ENCODE results near the gene SLC7A1.
A peak's percentile ranks its signal among the peaks of the same experiment; 100 is the strongest.

SLC7A1 gene

GRCh38 chr13:29511106-29511796, 84.2 kb downstream of the SLC7A1 start:
- DNase-seq (ENCODE audit: low read depth in 3 of 3): no peak

- DNase-seq (ENCODE audit: low read depth in 3 of 3): no peak
Measured at GRCh38 chr13:29510651-29511084, 84.8 kb downstream of the SLC7A1 start.

DNA sequence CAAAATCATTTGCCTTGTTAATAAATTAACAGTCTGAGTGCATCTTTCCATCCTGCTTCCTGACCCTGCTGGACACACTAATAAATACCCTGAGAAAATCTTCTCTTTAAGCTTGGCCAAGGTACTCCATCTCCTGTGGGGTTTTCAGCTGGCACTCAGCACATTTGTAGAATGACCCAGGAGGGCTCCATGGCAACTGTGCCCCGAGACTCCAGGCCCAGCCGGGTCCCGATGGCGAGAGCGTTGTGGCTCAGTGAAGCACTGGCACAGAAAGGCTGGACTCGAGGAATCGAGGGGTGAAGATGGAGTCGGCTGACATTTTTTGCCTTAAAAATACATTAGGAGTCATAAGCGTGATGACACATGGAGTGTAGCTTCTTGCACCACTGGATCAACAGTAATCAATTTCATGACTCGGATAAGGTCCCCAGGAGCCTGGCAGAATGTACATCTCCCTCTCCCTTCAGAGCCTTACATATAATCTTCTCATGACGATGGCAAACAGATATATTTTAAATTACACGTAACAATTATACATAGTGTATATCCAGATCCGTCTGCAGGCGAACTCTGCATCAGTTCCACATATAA, 85.4 kb downstream of the SLC7A1 start:
- no peak for DNase-seq (ENCODE audit: low read depth in 3 of 3)

DNA sequence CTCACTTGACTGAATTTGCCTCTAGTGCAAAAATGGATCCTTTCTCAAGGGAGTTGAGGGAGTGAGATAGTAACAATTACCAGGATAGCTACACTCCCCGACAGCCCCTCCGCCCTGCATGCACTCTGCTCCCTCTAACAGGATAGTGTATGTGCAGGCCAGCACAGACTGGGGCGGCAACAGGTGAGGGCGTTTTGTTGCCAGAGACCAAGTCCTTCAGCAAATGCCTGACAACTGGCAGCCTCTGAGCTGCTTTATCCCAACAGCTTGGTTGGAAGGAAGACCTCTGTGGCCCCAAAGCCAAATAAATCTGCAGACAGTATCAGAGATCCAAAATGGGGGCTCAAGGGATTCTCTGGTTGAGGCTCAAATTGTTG, 86.6 kb downstream of the SLC7A1 start:
- DNase-seq (ENCODE audit: low read depth in 3 of 3): no peak

DNA sequence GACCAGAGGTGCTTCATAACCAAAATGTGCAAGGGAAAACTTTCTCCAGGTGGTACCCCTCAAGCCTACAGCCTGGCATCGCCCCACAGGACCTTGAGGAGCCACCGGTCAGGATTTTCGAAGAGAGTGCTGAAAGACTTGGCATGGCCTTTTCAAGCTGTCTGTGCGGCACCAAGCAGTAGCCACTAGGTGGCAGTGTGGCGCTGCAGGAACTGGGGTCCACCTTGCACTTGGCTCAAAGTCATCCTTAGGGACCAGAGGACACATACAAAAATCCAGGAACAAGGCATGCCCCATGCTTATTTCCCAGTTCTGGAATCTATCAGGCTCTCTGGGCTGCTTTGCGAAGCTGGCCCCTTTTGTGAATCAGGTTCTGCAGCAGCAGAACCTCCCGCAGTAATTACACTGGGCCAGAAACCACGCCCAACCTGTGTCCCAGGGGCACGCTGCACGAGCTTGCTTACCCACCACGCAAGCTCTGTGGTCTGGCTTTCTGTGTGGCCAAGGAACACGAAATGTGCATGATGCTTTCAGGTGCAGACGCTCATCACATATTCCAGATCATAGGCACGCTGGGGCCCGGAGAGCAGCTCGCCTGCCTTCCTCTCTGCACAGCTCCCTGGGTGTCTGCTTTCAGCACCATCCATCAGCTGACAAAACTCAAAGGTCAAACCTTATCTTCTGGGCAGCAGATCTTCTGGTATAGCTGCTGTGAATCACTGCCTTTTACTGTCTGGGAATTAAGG, 87.2 kb downstream of the SLC7A1 start:
- DNase-seq (ENCODE audit: low read depth in 3 of 3): peak; percentile 45 to 62 (median 60)

DNA sequence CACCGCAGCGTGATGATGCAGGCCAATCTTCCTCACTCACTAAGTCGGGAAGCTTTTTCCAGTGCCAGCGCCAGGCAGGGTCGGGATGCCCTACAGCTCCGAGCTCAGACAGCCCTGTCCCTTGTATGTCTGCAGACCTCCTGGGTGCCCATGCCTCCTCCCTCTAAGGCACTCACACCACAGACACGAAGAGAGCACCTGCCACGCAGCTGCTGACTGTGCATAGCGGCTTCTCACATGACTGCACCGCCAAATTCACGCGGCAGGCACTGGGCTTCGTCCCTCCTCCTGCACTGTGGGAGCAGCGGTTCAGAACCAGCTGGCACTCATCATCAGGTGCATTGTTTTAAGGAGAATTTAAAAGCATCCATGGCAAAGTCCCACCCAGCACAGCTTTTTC, 88.1 kb downstream of the SLC7A1 start:
- no peak for DNase-seq (ENCODE audit: low read depth in 3 of 3)

DNA sequence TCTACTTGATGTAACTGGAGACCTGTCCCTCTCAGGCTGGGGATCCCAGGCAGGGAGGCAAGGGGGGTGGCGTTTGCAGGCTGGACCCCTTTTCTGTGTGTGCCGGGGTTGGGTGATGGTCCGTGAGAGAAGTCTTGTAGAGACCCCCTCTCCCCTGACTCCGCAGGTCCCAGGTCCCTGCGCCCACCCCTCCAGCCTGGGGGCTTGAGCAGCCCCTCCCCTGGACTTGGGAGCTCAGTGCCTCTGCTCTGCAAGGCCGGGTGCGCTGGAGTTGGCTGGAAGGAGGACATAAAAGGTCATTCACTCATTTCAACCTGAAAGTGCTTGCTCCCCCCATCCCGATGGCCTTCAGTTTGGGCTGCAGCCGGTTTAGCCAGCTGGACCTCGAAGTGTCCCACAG, 89.5 kb downstream of the SLC7A1 start:
- no peak for DNase-seq (ENCODE audit: low read depth in 3 of 3)

- DNase-seq (ENCODE audit: low read depth in 3 of 3): no peak
Measured at GRCh38 chr13:29505511-29505910, 90.0 kb downstream of the SLC7A1 start.

- no peak for DNase-seq (ENCODE audit: low read depth in 3 of 3)
Measured at GRCh38 chr13:29504691-29505090, 90.8 kb downstream of the SLC7A1 start.

GRCh38 chr13:29503041-29503837, 92.2 kb downstream of the SLC7A1 start:
- DNase-seq (ENCODE audit: low read depth in 3 of 3): no peak

- no peak for DNase-seq (ENCODE audit: low read depth in 3 of 3)
Measured at GRCh38 chr13:29502391-29503008, 93.0 kb downstream of the SLC7A1 start.

DNA sequence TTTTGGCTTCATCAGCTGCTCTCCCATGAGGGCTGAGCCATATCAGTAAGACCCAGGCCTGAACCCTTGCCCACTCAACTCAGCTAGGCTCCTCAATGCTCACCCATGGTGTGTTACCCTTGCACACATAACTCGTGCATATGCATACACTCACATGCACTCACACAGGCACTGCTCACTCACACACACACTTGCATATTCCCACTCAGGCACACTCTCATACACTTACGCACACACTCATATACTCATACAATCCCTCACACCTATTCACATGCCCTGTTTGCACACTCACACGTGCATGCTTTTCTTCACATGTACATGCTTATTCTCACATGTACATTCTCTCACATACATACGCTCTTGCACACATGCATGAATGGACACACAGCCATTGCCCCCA, 93.8 kb downstream of the SLC7A1 start:
- no peak for DNase-seq (ENCODE audit: low read depth in 3 of 3)

- DNase-seq (ENCODE audit: low read depth in 3 of 3): no peak
Measured at GRCh38 chr13:29500386-29500785, 95.1 kb downstream of the SLC7A1 start.

- DNase-seq (ENCODE audit: low read depth in 3 of 3): no peak
Measured at GRCh38 chr13:29499506-29500165, 95.9 kb downstream of the SLC7A1 start.

DNA sequence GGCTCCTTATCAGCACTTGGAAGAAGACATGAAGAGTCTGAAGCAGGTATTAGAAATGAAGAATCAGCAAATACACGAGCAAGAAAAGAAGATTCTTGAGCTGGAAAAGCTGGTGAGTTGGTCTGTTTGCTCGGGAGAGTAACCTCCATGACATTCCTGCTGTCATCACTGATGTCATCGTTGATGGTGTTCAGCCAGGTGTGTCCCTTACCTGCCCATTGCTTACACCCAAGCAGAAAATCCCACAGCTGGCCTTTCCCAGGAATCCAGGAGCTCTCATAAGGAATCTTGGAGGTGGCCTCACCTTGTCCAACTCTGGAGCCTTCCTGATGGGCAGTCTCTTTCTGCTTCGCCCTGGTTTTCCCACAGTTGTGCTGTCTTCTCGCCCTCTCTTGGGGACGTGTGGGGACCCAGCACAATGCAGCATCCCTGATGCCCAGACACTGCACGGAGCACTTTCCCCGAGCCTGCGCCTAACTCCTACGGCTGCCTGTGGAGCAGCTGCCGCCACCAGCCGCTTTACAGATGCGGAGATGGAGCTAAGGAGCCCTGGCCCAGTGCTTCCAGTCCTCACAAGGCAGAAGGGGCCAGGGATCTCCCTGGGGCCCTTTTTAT, 97.0 kb downstream of the SLC7A1 start:
- no peak for DNase-seq (ENCODE audit: low read depth in 3 of 3)

GRCh38 chr13:29497137-29497654, 98.3 kb downstream of the SLC7A1 start:
- no peak for DNase-seq (ENCODE audit: low read depth in 3 of 3)

DNA sequence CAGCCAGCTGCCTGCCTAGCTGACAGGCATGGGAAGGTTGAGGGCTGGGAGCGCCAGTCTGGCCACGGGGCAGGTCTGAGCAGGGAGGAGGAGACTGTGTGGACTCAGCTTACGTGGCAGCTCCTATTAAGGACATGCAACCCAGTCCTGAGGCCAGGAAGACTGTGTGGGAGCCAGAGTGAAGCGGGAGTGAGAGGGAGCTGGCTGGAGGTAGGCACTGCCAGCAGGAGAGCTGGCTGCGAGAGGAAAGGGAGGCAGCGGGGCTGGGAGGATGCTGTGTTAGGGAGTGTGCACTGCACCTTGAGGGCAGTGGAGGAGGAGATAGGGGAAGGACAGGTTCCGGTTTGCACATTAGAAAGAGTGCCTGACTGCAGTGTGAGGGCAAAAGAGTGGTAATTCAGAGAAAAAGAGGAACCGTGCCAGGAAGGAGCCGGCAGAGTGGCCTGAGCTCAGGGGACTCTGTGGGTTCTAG, 99.2 kb downstream of the SLC7A1 start:
- DNase-seq (ENCODE audit: low read depth in 3 of 3): no peak

DNA sequence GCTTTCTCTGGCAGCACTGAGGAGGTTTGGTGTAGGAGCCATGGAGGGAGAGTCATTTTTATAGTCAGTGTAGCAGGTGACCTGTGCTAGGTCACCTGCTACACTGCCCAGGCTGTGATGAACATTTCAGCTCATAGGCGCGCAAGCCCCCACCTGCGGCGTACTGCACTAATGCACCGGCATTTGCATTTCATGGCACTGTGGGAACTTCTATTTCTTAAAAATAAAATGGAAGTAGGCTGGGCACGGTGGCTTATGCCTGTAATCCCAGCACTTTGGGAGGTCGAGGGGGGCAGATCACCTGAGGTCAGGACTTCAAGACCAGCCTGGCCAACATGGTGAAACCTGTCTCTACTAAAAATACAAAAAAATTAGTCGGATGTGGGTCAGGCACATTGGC, 101.0 kb downstream of the SLC7A1 start:
- DNase-seq (ENCODE audit: low read depth in 3 of 3): no peak

GRCh38 chr13:29493796-29494195, 101.7 kb downstream of the SLC7A1 start:
- no peak for DNase-seq (ENCODE audit: low read depth in 3 of 3)

- no peak for DNase-seq (ENCODE audit: low read depth in 3 of 3)
Measured at GRCh38 chr13:29491248-29491647, 104.2 kb downstream of the SLC7A1 start.

- DNase-seq (ENCODE audit: low read depth in 3 of 3): no peak
Measured at GRCh38 chr13:29490561-29490885, 105.0 kb downstream of the SLC7A1 start.
